ENCODE results near the gene HAX1. TPM values are rescaled to one million over a fixed set of nuclear protein-coding genes. Genes with fewer than 3 reads are reported as not detected.
"Not testable (repeated sequence)": the region's sequence is repeated elsewhere in the genome, so short reads cannot be mapped to it uniquely, and the experiment has no call there.

The HAX1 gene
- total and polyA plus RNA-seq, 5 donors from 2014 or later: 60.2 to 213 (median 194) TPM

GRCh38 chr1:154276797-154277196 is 4.4 kb downstream of the HAX1 start:
- peaks cover 13 to 33% (median 22%) of the 10 kb centered on the region in 4 donors for H3K4me1 Mint-ChIP-seq
- peak in 2 of 3 donors; percentile 37 to 65 for DNase-seq

DNA sequence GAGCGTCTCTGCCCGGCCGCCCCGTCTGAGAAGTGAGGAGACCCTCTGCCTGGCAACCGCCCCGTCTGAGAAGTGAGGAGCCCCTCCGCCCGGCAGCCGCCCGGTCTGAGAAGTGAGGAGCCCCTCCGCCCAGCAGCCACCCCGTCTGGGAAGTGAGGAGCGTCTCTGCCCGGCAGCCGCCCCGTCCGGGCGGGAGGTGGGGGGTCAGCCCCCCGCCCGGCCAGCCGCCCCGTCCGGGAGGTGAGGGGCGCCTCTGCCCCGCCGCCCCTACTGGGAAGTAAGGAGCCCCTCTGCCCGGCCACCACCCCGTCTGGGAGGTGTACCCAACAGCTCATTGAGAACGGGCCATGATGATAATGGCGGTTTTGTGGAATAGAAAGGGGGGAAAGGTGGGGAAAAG is 15.2 kb downstream of the HAX1 start:
- H3K36me3 Mint-ChIP-seq; H3K9me3 ChIP-seq (ENCODE audit: control insufficient read depth in 2 of 2, low read length in 2 of 2); DNase-seq; H3K4me1 ChIP-seq (ENCODE audit: control insufficient read depth, insufficient read depth, low read length, poor library complexity, severe bottlenecking); H3K27me3 ChIP-seq (ENCODE audit: control insufficient read depth, insufficient read depth, low read length); ATAC-seq (ENCODE audit: low read depth in 2 of 2); H3K27ac ChIP-seq (ENCODE audit: insufficient read depth, low read length, poor library complexity, severe bottlenecking); H3K4me3 Mint-ChIP-seq; H3K4me3 ChIP-seq (ENCODE audit: low read depth, low read length); H3K36me3 ChIP-seq (ENCODE audit: control insufficient read depth, insufficient read depth, low read length); H3K9me3 Mint-ChIP-seq; H3K4me1 Mint-ChIP-seq; H3K27ac Mint-ChIP-seq: not testable (repeated sequence)
- H3K27me3 Mint-ChIP-seq: peaks cover 16% of the 10 kb centered on the region

More at GRCh38 chr1:154276797-154277196, 4.4 kb downstream of the HAX1 start:
- Mint-ChIP-seq H3K4me3 (no peak overlapping the region), H3K27me3 (peaks cover 4% of the 10 kb centered on the region), H3K9me3 (no peaks in the 10 kb centered on the region), H3K27ac (no peak overlapping the region), H3K36me3 (peaks cover 23% of the 10 kb centered on the region)
- H3K36me3 ChIP-seq (ENCODE audit: control insufficient read depth, insufficient read depth, low read length): peaks cover 19% of the 10 kb centered on the region
- H3K4me3 ChIP-seq (ENCODE audit: low read depth, low read length): no peak overlapping the region
- no peak for ATAC-seq (ENCODE audit: low read depth in 2 of 2)
- H3K27me3 ChIP-seq (ENCODE audit: control insufficient read depth, insufficient read depth, low read length): no peaks in the 10 kb centered on the region
- peaks cover 19% of the 10 kb centered on the region for H3K4me1 ChIP-seq (ENCODE audit: control insufficient read depth, insufficient read depth, low read length, poor library complexity, severe bottlenecking)
- no peak overlapping the region for H3K27ac ChIP-seq (ENCODE audit: insufficient read depth, low read length, poor library complexity, severe bottlenecking)
- no peaks in the 10 kb centered on the region for H3K9me3 ChIP-seq (ENCODE audit: control insufficient read depth in 2 of 2, low read length in 2 of 2)

GRCh38 chr1:154288661-154289060 is 16.2 kb downstream of the HAX1 start:
- Mint-ChIP-seq H3K4me3 (no peak overlapping the region), H3K9me3 (peaks cover 0 to 7% (median 3%) of the 10 kb centered on the region in 7 donors), H3K36me3 (no peaks in the 10 kb centered on the region), H3K27ac (peak overlapping the region in 1 of 3 donors; percentile 2), H3K27me3 (peaks cover 16% of the 10 kb centered on the region), H3K4me1 (no peaks in the 10 kb centered on the region)
- no peak overlapping the region for H3K4me3 ChIP-seq (ENCODE audit: low read depth, low read length)
- H3K4me1 ChIP-seq (ENCODE audit: control insufficient read depth, insufficient read depth, low read length, poor library complexity, severe bottlenecking): no peaks in the 10 kb centered on the region
- ATAC-seq (ENCODE audit: low read depth in 2 of 2): no peak
- no peak overlapping the region for H3K27ac ChIP-seq (ENCODE audit: insufficient read depth, low read length, poor library complexity, severe bottlenecking)
- no peaks in the 10 kb centered on the region for H3K36me3 ChIP-seq (ENCODE audit: control insufficient read depth, insufficient read depth, low read length)
- no peak for DNase-seq
- peaks cover 2% of the 10 kb centered on the region for H3K27me3 ChIP-seq (ENCODE audit: control insufficient read depth, insufficient read depth, low read length)
- H3K9me3 ChIP-seq (ENCODE audit: control insufficient read depth in 2 of 2, low read length in 2 of 2): no peaks in the 10 kb centered on the region

DNA sequence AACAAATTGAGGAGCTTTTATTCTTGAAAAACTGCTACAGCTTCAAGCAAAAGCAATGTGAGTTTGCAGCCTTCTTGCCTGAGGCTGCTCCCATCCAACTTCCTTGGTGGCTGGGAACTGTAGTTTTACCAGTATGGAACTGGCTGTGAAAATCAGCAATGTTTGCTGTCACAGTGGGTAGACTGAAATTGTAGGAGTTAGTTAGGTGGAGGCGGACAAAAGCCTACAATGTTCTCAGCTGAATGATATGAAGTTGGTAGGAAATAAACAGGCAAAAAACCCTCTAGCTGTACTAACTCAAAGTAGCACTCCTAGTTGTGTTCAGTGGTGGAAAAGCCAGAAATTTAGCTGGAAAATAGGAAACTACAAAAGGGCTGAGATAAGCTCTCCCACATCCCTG is 18.5 kb downstream of the HAX1 start:
- no peaks in the 10 kb centered on the region for H3K4me1 Mint-ChIP-seq
- peaks cover 12% of the 10 kb centered on the region for H3K27me3 Mint-ChIP-seq
- H3K36me3 Mint-ChIP-seq: no peaks in the 10 kb centered on the region
- no peak overlapping the region for H3K4me3 ChIP-seq (ENCODE audit: low read depth, low read length)
- H3K36me3 ChIP-seq (ENCODE audit: control insufficient read depth, insufficient read depth, low read length): no peaks in the 10 kb centered on the region
- peaks cover 11 to 15% of the 10 kb centered on the region in 2 experiments for H3K9me3 ChIP-seq (ENCODE audit: control insufficient read depth in 2 of 2, low read length in 2 of 2)
- ATAC-seq (ENCODE audit: low read depth in 2 of 2): no peak
- H3K27ac ChIP-seq (ENCODE audit: insufficient read depth, low read length, poor library complexity, severe bottlenecking): no peak overlapping the region
- no peak overlapping the region for H3K27ac Mint-ChIP-seq
- peaks cover 2% of the 10 kb centered on the region for H3K27me3 ChIP-seq (ENCODE audit: control insufficient read depth, insufficient read depth, low read length)
- H3K4me3 Mint-ChIP-seq: no peak overlapping the region
- H3K9me3 Mint-ChIP-seq: peaks cover 2 to 16% (median 5%) of the 10 kb centered on the region in 7 donors
- H3K4me1 ChIP-seq (ENCODE audit: control insufficient read depth, insufficient read depth, low read length, poor library complexity, severe bottlenecking): no peaks in the 10 kb centered on the region
- no peak for DNase-seq

- Mint-ChIP-seq H3K4me1 (no peaks in the 10 kb centered on the region), H3K27me3 (no peaks in the 10 kb centered on the region), H3K27ac (no peak overlapping the region), H3K4me3 (no peak overlapping the region), H3K36me3 (no peaks in the 10 kb centered on the region), H3K9me3 (peaks cover 2 to 21% (median 5%) of the 10 kb centered on the region in 7 donors)
- no peak overlapping the region for H3K4me3 ChIP-seq (ENCODE audit: low read depth, low read length)
- H3K36me3 ChIP-seq (ENCODE audit: control insufficient read depth, insufficient read depth, low read length): no peaks in the 10 kb centered on the region
- H3K9me3 ChIP-seq (ENCODE audit: control insufficient read depth in 2 of 2, low read length in 2 of 2): peaks cover 11 to 16% of the 10 kb centered on the region in 2 experiments
- H3K4me1 ChIP-seq (ENCODE audit: control insufficient read depth, insufficient read depth, low read length, poor library complexity, severe bottlenecking): no peaks in the 10 kb centered on the region
- H3K27ac ChIP-seq (ENCODE audit: insufficient read depth, low read length, poor library complexity, severe bottlenecking): no peak overlapping the region
- no peaks in the 10 kb centered on the region for H3K27me3 ChIP-seq (ENCODE audit: control insufficient read depth, insufficient read depth, low read length)
- DNase-seq: no peak
- no peak for ATAC-seq (ENCODE audit: low read depth in 2 of 2)
These were observed 23.2 kb downstream of the HAX1 start for GRCh38 chr1:154295408-154296235.

DNA sequence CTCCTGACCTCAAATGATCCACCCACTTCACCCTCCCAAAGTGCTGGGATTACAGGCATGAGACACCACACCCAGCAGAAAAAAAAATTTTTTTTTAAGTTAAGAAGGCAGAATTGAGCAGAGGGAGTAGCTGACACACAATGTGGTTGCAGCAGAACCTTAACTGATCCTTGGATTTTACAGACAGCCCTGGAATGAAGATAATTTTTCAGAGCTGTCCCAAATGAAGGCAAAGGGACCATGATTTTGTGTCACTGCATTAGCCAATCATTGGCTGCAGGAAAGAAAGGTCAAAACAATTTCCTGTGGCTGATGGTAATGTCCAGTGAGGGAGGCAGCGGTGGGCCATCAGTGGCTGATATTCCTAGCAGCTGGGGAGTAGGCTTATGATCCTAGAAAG is 29.2 kb downstream of the HAX1 start:
- no peaks in the 10 kb centered on the region for H3K4me1 Mint-ChIP-seq
- no peaks in the 10 kb centered on the region for H3K27me3 Mint-ChIP-seq
- Histone ChIP-seq H3K9me3 (ENCODE audit: control insufficient read depth in 2 of 2, low read length in 2 of 2) (no peaks in the 10 kb centered on the region), H3K27me3 (ENCODE audit: control insufficient read depth, insufficient read depth, low read length) (no peaks in the 10 kb centered on the region), H3K4me3 (ENCODE audit: low read depth, low read length) (no peak overlapping the region), H3K36me3 (ENCODE audit: control insufficient read depth, insufficient read depth, low read length) (no peaks in the 10 kb centered on the region), H3K27ac (ENCODE audit: insufficient read depth, low read length, poor library complexity, severe bottlenecking) (no peak overlapping the region), H3K4me1 (ENCODE audit: control insufficient read depth, insufficient read depth, low read length, poor library complexity, severe bottlenecking) (no peaks in the 10 kb centered on the region)
- ATAC-seq (ENCODE audit: low read depth in 2 of 2): no peak
- no peak overlapping the region for H3K27ac Mint-ChIP-seq
- H3K4me3 Mint-ChIP-seq: no peak overlapping the region
- H3K36me3 Mint-ChIP-seq: no peaks in the 10 kb centered on the region
- peaks cover 0 to 2% (median 0%) of the 10 kb centered on the region in 7 donors for H3K9me3 Mint-ChIP-seq
- no peak for DNase-seq

DNA sequence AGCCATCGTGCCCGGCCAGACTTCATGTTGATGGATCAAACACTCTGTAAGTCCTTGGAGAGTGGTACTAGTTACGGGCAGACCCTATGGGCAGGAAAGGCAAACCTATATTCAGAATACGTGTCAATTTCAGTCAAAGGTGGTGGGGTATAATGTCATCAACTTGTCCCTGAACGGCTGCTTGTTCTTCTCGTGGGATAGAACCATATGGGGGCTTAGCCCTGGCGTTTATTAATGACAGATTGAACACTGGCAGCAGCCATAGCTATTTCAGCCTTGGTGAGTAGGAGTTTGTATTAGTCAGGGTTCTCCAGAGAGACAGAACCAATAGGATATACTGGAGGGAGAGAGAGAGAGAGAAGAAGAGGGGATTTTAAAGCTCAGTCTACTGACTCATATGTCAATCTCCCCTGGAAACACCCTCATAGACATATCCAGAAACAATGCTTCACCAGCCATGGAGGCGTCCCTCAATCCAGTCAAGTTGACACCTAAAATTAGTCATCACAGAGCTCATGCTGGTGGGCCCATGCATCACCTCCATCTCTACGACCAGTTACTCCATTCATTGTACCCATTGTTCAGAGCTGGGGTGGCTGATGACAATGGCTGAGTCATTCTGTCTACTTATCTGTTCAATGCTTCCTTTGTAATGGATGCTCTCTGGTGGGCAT is 32.4 kb downstream of the HAX1 start:
- Mint-ChIP-seq H3K4me3 (no peak overlapping the region), H3K9me3 (no peaks in the 10 kb centered on the region), H3K27me3 (no peaks in the 10 kb centered on the region), H3K4me1 (peaks cover 6 to 14% (median 11%) of the 10 kb centered on the region in 4 donors), H3K27ac (peak overlapping the region in 1 of 3 donors; percentile 32), H3K36me3 (no peaks in the 10 kb centered on the region)
- no peak overlapping the region for H3K4me3 ChIP-seq (ENCODE audit: low read depth, low read length)
- H3K27me3 ChIP-seq (ENCODE audit: control insufficient read depth, insufficient read depth, low read length): no peaks in the 10 kb centered on the region
- no peaks in the 10 kb centered on the region for H3K36me3 ChIP-seq (ENCODE audit: control insufficient read depth, insufficient read depth, low read length)
- ATAC-seq (ENCODE audit: low read depth in 2 of 2): no peak
- H3K27ac ChIP-seq (ENCODE audit: insufficient read depth, low read length, poor library complexity, severe bottlenecking): no peak overlapping the region
- no peaks in the 10 kb centered on the region for H3K9me3 ChIP-seq (ENCODE audit: control insufficient read depth in 2 of 2, low read length in 2 of 2)
- H3K4me1 ChIP-seq (ENCODE audit: control insufficient read depth, insufficient read depth, low read length, poor library complexity, severe bottlenecking): peaks cover 11% of the 10 kb centered on the region
- peak in 1 of 3 donors; percentile 11 for DNase-seq
